ENCODE measurements around the gene HOXD9.

GRCh38 chr2:176138923-176139660, 16.6 kb downstream of the HOXD9 start:
- TF ChIP-seq CTCF (IDR thresholded peaks at IDR 0.05) (no peak), EP300 (IDR thresholded peaks at IDR 0.05; ENCODE audit: low read depth) (no peak), POLR2A (IDR thresholded peaks at IDR 0.05) (no peak)

Data from transverse colon (tissue), 3 donors.